Testis (tissue), 3 donors: ENCODE data around the gene FAM131B. TPM values are rescaled to one million over a fixed set of nuclear protein-coding genes. Genes with fewer than 3 reads are reported as not detected.
"Not testable (repeated sequence)": the region's sequence is repeated elsewhere in the genome, so short reads cannot be mapped to it uniquely, and the experiment has no call there.

Experiments used
- DNase-seq: peaks from one replicate; pipeline ENCODE4 v3.0.0-alpha.2; 2019
- H3K27ac ChIP-seq, 2 donors: fragments of 200-600 bp; sonication (generic); one replicate each; pipeline ENCODE4 v1.5.1; 2019
- H3K27me3 ChIP-seq: fragments of 200-600 bp; sonication (generic); one replicate; pipeline ENCODE4 v1.5.1; 2019
- H3K36me3 ChIP-seq: fragments of 200-600 bp; sonication (generic); one replicate; pipeline ENCODE4 v1.5.1; 2017; ENCODE audit warnings: low read depth; ENCODE audit errors: missing control alignments
- H3K4me1 ChIP-seq: fragments of 200-600 bp; sonication (generic); one replicate; pipeline ENCODE4 v1.5.1; 2019
- H3K4me3 ChIP-seq, 2 donors: fragments of 200-600 bp; sonication (generic); one replicate each; pipeline ENCODE4 v1.5.1; 2017 to 2019
- H3K9me3 ChIP-seq: fragments of 200-600 bp; sonication (generic); one replicate; pipeline ENCODE4 v1.5.1; 2017
- CTCF ChIP-seq, 3 experiments: fragments of 450-650 bp in 2 of 3; fragments of 200-600 bp in 1 of 3; sonication (generic) in 1 of 3; IDR thresholded peaks; one replicate each; pipeline ENCODE4 v1.5.1; 2016 to 2019; ENCODE audit warnings: antibody characterized with exemption in 3 of 3, mild to moderate bottlenecking in 2 of 3, moderate library complexity in 1 of 3
- POLR2A ChIP-seq: fragments of 450-650 bp; IDR thresholded peaks from one replicate; pipeline ENCODE4 v1.6.1; 2017; ENCODE audit warnings: antibody characterized with exemption, mild to moderate bottlenecking, moderate library complexity
- WGBS, 2 donors: methylation state at CpG; one replicate each; pipeline ENCODE4 v1.1.5; 2018; 5-methylcytosine and 5-hydroxymethylcytosine counted together
- intact Hi-C: fragments of 100-400 bp; cut with DNase I; formaldehyde crosslinking; loops from one replicate; pipeline ENCODE4 v1.15.1; 2023; ENCODE audit warnings: low total_unique reads
- polyA plus RNA-seq: library from polyadenylated mRNA; stranded (reverse); fragments of 350-450 nt; fragmentation: Illumina TruSeq; extraction: RNeasy Lipid Tissue Mini Kit (QIAGEN cat#74804); gene quantifications from one replicate; pipeline ENCODE4 v1.2.3, GENCODE V29; 2014; ENCODE audit warnings: low read depth, low replicate concordance; ENCODE audit not compliant: insufficient read depth
- total RNA-seq, 2 donors: library from RNA; depleted of rRNA; stranded (reverse); fragments of >200 nt; gene quantifications; one replicate each; pipeline ENCODE4 v1.2.3, GENCODE V29; 2016

The FAM131B gene
- total and polyA plus RNA-seq, 3 donors from 2014 or later: 1.2 TPM

GRCh38 chr7:143408252-143408685, 45.8 kb upstream of the FAM131B start:
- 43 to 57% methylated on average over 8 to 14 of the region's 20 CpGs for WGBS, 2 donors
- TF ChIP-seq CTCF (IDR thresholded peaks at IDR 0.05) (no peak), POLR2A (no peak)
- intact Hi-C loops: no loop called here
- Histone ChIP-seq H3K36me3 (no peaks in the 10 kb centered on the region), H3K4me3 (peak overlapping the region in 1 of 2 donors; percentile 18), H3K27me3 (no peaks in the 10 kb centered on the region), H3K27ac (no peak overlapping the region), H3K9me3 (no peaks in the 10 kb centered on the region), H3K4me1 (peaks cover 7% of the 10 kb centered on the region)
- DNase-seq: no peak

GRCh38 chr7:143407287-143408251, 45.1 kb upstream of the FAM131B start:
- Histone ChIP-seq H3K36me3 (no peaks in the 10 kb centered on the region), H3K27me3 (no peaks in the 10 kb centered on the region), H3K4me1 (peaks cover 7% of the 10 kb centered on the region), H3K9me3 (no peaks in the 10 kb centered on the region), H3K27ac (no peak overlapping the region), H3K4me3 (no peak overlapping the region)
- intact Hi-C loops: no loop called here
- TF ChIP-seq POLR2A: no peak
- no peak for TF ChIP-seq CTCF (IDR thresholded peaks at IDR 0.05)
- 40 to 62% methylated on average over 9 to 13 of the region's 13 CpGs for WGBS, 2 donors
- DNase-seq: no peak

GRCh38 chr7:143406002-143406357, 43.5 kb upstream of the FAM131B start:
- DNase-seq: no peak
- WGBS, 2 donors: 83 to 94% methylated on average over 3 of the region's 3 CpGs
- H3K4me3 ChIP-seq: no peak overlapping the region
- H3K4me1 ChIP-seq: peaks cover 7% of the 10 kb centered on the region
- no peaks in the 10 kb centered on the region for H3K9me3 ChIP-seq
- H3K27me3 ChIP-seq: no peaks in the 10 kb centered on the region
- TF ChIP-seq CTCF (IDR thresholded peaks at IDR 0.05) (no peak), POLR2A (no peak)
- H3K27ac ChIP-seq: no peak overlapping the region
- intact Hi-C loops: no loop called here
- H3K36me3 ChIP-seq: no peaks in the 10 kb centered on the region

- Histone ChIP-seq H3K36me3 (no peaks in the 10 kb centered on the region), H3K27ac (no peak overlapping the region), H3K4me1 (peaks cover 7% of the 10 kb centered on the region), H3K4me3 (no peak overlapping the region), H3K27me3 (no peaks in the 10 kb centered on the region), H3K9me3 (no peaks in the 10 kb centered on the region)
- intact Hi-C loops: no loop called here
- DNase-seq: peak; percentile 54
- TF ChIP-seq POLR2A (no peak), CTCF (IDR thresholded peaks at IDR 0.05) (no peak)
- WGBS, 2 donors: 34 to 44% methylated on average over 9 of the region's 9 CpGs
Measured at GRCh38 chr7:143405173-143406001, 42.9 kb upstream of the FAM131B start.

GRCh38 chr7:143402233-143402632, 39.7 kb upstream of the FAM131B start:
- DNase-seq, H3K4me3 ChIP-seq, H3K36me3 ChIP-seq, intact Hi-C loops, H3K9me3 ChIP-seq, H3K4me1 ChIP-seq, H3K27me3 ChIP-seq, H3K27ac ChIP-seq: not testable (repeated sequence)
- 77 to 87% methylated on average over 4 of the region's 4 CpGs for WGBS, 2 donors
